Subcutaneous abdominal adipose tissue (tissue), 5 donors: Measurements from ENCODE around the gene F10.
A peak's percentile ranks its signal among the peaks of the same experiment; 100 is the strongest.

ENCODE experiments used
- H3K27ac ChIP-seq: one replicate; pipeline ENCODE4 v1.7.0; 2013; ENCODE audit warnings: low read depth, mild to moderate bottlenecking, inconsistent platforms, low read length, moderate library complexity
- H3K27me3 ChIP-seq, 5 donors: one replicate each; pipeline ENCODE4 v1.7.0; 2013; ENCODE audit warnings: low read length in 5 of 5, inconsistent platforms in 1 of 5; ENCODE audit not compliant: control insufficient read depth in 5 of 5, insufficient read depth in 4 of 5
- H3K36me3 ChIP-seq, 5 donors: one replicate each; pipeline ENCODE4 v1.7.0; 2013; ENCODE audit warnings: low read length in 5 of 5; ENCODE audit not compliant: control insufficient read depth in 5 of 5, insufficient read depth in 5 of 5
- H3K4me1 ChIP-seq, 5 donors: one replicate each; pipeline ENCODE4 v1.7.0; 2013; ENCODE audit warnings: low read length in 5 of 5, mild to moderate bottlenecking in 3 of 5, moderate library complexity in 1 of 5; ENCODE audit not compliant: control insufficient read depth in 5 of 5, insufficient read depth in 5 of 5
- H3K4me3 ChIP-seq, 5 donors: one replicate each; pipeline ENCODE4 v1.7.0; 2013; ENCODE audit warnings: low read length in 5 of 5, low read depth in 1 of 5
- H3K9ac ChIP-seq, 5 donors: one replicate each; pipeline ENCODE4 v1.7.0; 2013; ENCODE audit warnings: low read length in 5 of 5, mild to moderate bottlenecking in 4 of 5, moderate library complexity in 3 of 5
- H3K9me3 ChIP-seq, 5 donors: one replicate each; pipeline ENCODE4 v1.7.0; 2013; ENCODE audit warnings: low read length in 5 of 5; ENCODE audit not compliant: control insufficient read depth in 5 of 5
- donor health status: healthy.
- donor health status: healthy.
- donor health status: healthy.
- donor health status: healthy.
- donor health status: healthy.

The F10 gene

DNA sequence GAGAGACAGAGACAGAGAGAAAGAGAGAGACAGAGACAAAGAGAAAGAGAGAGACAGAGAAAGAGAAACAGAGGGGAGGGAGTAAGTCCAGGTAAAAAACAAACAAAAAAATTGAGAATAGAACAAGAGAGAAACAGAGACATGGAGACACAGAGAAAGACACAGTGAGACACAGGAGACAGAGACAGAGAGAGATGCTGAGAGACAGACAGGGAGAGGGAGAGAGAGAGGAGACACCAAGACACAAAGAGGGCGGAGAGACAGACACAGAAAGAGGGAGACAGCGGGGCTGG is 30.0 kb downstream of the F10 start:
- peak overlapping the region; percentile 18 to 74 (median 64) for H3K4me3 ChIP-seq
- H3K4me1 ChIP-seq, result peaks cover 0 to 24% (median 22%) of the 10 kb centered on the region in 5 donors
- no peak overlapping the region for H3K27ac ChIP-seq
- H3K27me3 ChIP-seq, result peaks cover 0 to 6% (median 0%) of the 10 kb centered on the region in 5 donors
- no peaks in the 10 kb centered on the region for H3K9me3 ChIP-seq
- H3K9ac ChIP-seq, result peak overlapping the region in 3 of 5 donors; percentile 61 to 78 (median 63)
- no peaks in the 10 kb centered on the region for H3K36me3 ChIP-seq

DNA sequence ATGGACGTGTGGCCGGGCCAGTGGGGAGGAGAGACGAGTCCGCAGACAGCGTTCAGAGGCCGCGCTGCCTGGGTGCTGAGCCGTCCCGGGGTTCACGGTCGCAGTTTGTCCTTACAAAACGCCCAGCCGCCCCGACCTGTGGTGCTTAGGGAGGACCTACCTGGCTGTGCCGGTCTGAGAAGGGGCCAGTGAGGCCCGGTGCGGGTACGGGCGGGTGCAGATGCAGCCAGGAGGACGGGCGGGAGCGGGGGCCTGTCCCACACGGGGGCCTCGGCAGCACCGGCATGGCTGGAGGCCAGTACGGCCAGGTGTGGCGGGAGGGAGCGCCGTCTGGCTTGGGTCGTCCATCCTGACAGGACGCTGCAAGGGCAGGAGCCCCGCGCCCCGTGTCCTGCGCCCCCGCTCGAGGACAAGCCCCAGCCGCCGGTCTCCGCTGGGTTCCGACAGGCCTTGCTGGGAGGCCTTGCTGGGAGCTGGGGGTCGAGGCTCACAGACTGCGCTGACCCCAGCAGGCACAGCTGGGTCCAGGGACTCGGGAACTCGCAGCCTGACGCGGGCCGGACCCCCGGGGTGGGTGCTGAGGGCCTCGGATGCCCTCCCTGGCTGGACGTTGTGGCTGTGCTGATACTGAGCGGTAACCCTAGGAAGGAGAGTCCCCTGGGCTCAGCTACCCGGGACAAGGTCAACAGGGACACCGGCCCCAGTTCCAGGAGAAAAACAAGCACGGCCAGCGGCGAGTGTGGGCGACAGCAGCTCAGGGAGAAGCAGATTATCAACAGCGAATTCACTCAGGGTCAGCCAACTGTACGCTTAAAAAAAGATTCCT is 30.6 kb downstream of the F10 start:
- Histone ChIP-seq H3K27me3 (peaks cover 0 to 6% (median under 1%) of the 10 kb centered on the region in 5 donors), H3K9me3 (no peaks in the 10 kb centered on the region), H3K9ac (peak overlapping the region in 4 of 5 donors; percentile 51 to 78 (median 62)), H3K27ac (peak overlapping the region; percentile 52), H3K36me3 (no peaks in the 10 kb centered on the region), H3K4me1 (peaks cover 0 to 24% (median 22%) of the 10 kb centered on the region in 5 donors), H3K4me3 (peak overlapping the region; percentile 63 to 74 (median 71))

DNA sequence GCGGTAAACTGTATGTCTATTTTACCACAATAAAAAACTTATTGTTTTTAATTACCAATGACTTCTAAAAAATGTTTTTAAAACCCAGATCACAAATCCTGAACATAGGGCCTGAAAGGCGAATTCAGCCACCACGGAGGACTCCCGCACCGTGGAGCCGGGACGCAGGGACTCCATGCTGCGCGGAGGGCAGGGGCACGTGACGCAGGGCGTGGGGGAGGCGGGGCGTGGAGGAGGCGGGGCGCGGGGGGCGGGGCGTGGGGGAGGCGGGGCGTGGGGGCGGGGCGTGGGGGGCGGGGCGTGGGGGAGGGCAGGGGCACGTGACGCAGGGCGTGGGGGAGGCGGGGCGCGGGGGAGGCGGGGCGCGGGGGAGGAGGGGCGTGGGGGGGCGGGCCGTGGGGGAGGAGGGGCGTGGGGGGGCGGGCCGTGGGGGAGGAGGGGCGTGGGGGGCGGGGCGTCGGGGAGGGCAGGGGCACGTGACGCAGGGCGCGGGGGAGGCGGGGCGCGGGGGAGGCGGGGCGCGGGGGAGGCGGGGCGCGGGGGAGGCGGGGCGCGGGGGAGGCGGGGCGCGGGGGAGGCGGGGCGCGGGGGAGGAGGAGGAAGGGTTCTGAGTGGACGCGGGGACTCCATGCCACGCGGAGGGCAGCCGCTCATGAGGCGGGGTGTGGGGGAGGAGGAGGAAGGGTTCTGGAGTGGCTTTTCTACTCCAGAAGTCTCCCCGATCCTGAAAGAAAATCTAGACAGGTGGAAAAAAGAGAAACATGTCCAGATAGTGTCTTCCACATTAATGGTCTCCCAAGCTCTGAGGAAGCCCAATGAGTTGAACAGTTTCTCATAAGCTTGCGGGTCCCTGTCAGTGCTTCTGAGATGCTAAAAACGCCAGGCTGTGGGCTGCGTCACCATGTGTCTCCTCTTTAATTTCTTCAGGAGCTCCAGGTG is 31.5 kb downstream of the F10 start:
- H3K9ac ChIP-seq, result peak overlapping the region in 4 of 5 donors; percentile 51 to 78 (median 62)
- peaks cover 0 to 6% (median 5%) of the 10 kb centered on the region in 5 donors for H3K27me3 ChIP-seq
- H3K4me3 ChIP-seq, result peak overlapping the region; percentile 63 to 74 (median 71)
- peaks cover 0 to 24% (median 22%) of the 10 kb centered on the region in 5 donors for H3K4me1 ChIP-seq
- no peaks in the 10 kb centered on the region for H3K9me3 ChIP-seq
- peak overlapping the region; percentile 52 for H3K27ac ChIP-seq
- no peaks in the 10 kb centered on the region for H3K36me3 ChIP-seq

DNA sequence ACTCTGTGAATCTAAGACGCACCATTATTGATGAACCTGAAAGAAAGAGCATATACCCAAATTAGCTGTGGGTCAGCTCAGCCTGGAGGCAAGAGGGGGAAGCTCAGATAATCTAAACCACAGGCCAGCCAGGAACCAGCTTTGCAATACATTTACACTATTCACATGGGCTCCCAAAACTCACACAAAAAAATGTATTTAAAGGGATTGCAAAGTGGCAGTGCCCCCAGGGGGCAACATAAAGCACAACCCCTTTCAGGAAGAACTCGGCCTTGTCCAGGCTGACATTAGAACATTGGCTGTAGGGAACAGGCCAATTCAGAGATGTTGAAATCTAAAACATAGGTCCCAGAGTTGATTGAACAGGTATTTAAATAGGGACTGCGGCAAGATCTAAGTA is 32.6 kb downstream of the F10 start:
- Histone ChIP-seq H3K9ac (no peak overlapping the region), H3K27me3 (peaks cover 0 to 13% (median 6%) of the 10 kb centered on the region in 5 donors), H3K27ac (no peak overlapping the region), H3K9me3 (no peaks in the 10 kb centered on the region), H3K4me3 (no peak overlapping the region), H3K4me1 (peaks cover 0 to 24% (median 22%) of the 10 kb centered on the region in 5 donors), H3K36me3 (no peaks in the 10 kb centered on the region)

DNA sequence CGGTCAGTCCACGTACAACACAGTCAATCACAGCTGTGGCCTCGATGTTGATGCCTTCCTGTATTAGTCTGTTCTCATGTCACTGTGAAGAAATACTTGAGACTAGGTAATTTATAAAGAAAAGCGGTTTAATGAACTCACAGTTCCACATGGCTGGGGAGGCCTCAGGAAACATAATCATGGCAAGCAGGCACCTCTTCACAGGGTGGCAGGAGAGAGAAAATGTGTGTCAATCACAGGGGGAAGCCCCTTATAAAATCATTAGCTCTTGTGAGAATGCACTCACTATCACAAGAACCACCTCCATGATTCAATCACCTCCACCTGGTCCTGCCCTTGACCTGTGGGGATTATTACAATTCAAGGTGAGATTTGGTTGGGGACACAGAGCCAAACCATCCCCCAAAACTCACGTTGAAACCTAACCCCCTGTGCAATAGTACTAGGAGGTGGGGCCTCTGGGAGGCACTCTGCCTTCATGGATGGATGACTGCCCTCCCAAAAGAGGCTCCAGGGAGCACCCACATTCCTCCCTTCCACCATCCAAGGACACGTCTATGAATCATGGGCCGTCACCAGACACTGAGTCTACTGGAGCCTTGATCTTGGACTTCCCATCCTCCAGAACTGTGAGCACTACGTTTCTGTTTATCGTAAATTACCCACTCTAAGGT is 33.5 kb downstream of the F10 start:
- Histone ChIP-seq H3K9ac (no peak overlapping the region), H3K9me3 (no peaks in the 10 kb centered on the region), H3K27ac (no peak overlapping the region), H3K27me3 (peaks cover 0 to 21% (median 9%) of the 10 kb centered on the region in 5 donors), H3K36me3 (no peaks in the 10 kb centered on the region), H3K4me1 (peaks cover 0 to 24% (median 22%) of the 10 kb centered on the region in 5 donors), H3K4me3 (no peak overlapping the region)

DNA sequence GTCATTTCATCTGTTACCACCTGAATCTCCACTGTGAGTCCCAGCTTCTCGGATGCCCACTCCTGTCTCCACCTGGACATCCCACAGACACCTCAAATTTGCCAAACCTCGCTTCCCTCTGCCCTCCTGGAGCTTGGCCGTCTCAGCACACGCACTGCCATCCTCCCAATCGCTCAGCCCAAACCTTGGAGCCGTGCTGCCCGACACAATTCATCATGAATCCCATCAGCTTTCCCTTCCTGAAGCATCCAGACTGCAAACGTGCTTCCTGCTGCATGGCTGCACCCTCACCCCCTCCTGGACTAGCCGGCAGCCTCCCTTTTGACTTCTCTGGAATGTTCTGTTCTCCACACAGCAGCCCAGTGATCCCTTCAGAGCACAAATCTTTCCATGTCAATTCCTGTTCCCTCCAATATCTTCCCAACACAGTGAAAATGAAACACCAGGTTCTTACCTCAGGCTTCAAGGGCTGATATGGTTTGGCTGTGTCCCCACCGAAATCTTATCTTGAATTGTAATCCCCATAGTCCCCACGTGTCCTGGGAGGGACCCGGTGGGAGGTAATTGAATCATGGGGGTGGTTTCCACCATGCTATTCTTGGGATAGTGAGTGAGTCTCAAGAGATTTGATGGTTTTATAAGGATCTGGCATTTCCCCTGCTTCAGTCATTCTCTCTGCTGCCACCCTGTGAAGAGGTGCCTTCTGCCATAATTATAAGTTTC is 34.8 kb downstream of the F10 start:
- Histone ChIP-seq H3K9ac (no peak overlapping the region), H3K9me3 (no peaks in the 10 kb centered on the region), H3K27me3 (peaks cover 0 to 24% (median 12%) of the 10 kb centered on the region in 5 donors), H3K4me3 (no peak overlapping the region), H3K27ac (no peak overlapping the region), H3K36me3 (no peaks in the 10 kb centered on the region), H3K4me1 (peaks cover 0 to 19% (median 18%) of the 10 kb centered on the region in 5 donors)

DNA sequence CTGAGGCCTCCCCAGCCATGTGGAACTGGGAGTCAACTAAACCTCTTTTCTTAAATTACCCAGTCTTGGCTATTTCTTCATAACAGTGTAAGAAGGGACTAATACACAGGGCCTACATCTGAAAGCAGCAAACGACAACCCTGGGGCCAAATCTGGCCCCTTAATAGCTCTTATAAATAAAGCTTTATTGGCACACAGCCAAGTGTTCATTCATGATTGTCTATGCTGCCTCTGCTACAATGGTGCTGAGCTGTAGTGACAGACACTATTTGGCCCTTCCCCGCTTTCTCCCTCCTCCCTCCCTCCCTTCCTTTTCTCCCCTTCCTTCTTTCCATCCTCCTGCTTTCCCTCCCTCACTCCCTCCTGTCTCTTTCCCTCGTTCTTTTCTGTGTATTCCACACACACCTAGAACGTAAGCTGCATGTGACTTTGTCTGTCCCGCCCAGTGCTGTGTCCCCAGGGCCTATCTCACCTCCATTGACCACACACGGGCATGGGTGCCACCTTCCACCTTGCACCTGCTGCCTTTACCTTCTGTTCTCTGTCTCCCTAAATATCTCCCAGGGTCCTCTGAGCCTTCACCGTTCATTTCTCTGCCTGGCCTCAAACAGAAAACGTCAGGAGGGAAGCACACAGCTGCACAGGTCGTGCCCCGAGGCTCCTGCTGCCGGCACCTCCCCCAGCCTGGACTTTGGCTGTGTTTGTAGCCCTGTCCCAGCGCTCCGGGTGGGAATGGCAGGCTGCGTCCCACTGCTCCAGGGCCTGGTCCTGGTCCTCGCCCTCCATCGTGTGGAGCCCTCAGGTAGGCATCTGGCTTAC is 35.5 kb downstream of the F10 start, which contains the start of gene PROZ:
Gene PROZ (plus strand): TSS at position 720 of the 819 bp plus-strand sequence. CDS start 13 bp downstream, at position 733.
- peaks cover 0 to 11% (median 10%) of the 10 kb centered on the region in 5 donors for H3K4me1 ChIP-seq
- no peaks in the 10 kb centered on the region for H3K9me3 ChIP-seq
- peaks cover 0 to 30% (median 14%) of the 10 kb centered on the region in 5 donors for H3K27me3 ChIP-seq
- H3K9ac ChIP-seq, result no peak within 1 kb of the TSS
- no peak within 1 kb of the TSS for H3K27ac ChIP-seq
- no peak within 1 kb of the TSS for H3K4me3 ChIP-seq
- H3K36me3 ChIP-seq, result no peaks in the 10 kb centered on the region

DNA sequence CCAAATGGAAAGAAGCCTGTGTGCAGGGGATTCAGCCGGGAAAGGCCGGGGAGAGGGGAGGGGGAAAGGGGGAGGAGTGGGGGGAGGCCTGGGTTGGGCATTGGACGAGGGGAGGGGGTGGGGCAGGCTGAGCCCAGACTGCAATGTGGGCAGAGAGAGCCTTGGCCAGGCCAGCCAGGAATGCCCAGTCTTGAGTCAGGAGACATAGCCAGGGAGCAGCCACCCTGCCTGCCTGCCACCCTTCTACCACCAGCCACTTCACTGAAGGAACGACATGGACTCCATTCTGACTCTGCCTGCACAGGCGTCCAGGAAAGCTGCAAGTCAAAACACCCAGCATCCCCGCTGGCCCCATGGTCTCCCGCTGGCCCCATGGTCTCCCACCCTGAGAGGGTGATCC is 36.3 kb downstream of the F10 start:
- no peaks in the 10 kb centered on the region for H3K36me3 ChIP-seq
- peaks cover 0 to 5% (median 4%) of the 10 kb centered on the region in 5 donors for H3K4me1 ChIP-seq
- peaks cover 0 to 32% (median 18%) of the 10 kb centered on the region in 5 donors for H3K27me3 ChIP-seq
- H3K9ac ChIP-seq, result no peak overlapping the region
- H3K4me3 ChIP-seq, result no peak overlapping the region
- H3K9me3 ChIP-seq, result no peaks in the 10 kb centered on the region
- H3K27ac ChIP-seq, result no peak overlapping the region
